GM12875 (cell line): ENCODE measurements around the gene RRP9.

Experiments
- H3K4me3 ChIP-seq: one replicate; pipeline ENCODE4 v1.5.1; 2011; ENCODE audit warnings: low read depth, low read length, control low read depth
- CTCF ChIP-seq: IDR thresholded peaks from 2 replicates; pipeline ENCODE4 v1.5.1; 2011; ENCODE audit warnings: low read depth, mild to moderate bottlenecking, control low read depth, inconsistent platforms, low read length, moderate library complexity, borderline replicate concordance; ENCODE audit not compliant: insufficient read depth

RRP9 gene

GRCh38 chr3:51891242-51892039 is 50.3 kb downstream of the RRP9 start:
- H3K4me3 ChIP-seq = no peak overlapping the region
- TF ChIP-seq CTCF = no peak

- no peak overlapping the region for H3K4me3 ChIP-seq
- TF ChIP-seq CTCF = no peak
These were observed 53.1 kb downstream of the RRP9 start for GRCh38 chr3:51888463-51889105.

- no peak overlapping the region for H3K4me3 ChIP-seq
- TF ChIP-seq CTCF = no peak
These were observed 54.1 kb downstream of the RRP9 start for GRCh38 chr3:51887620-51888019.

- no peak for TF ChIP-seq CTCF
These were observed 55.3 kb downstream of the RRP9 start for GRCh38 chr3:51886447-51886846.

More at GRCh38 chr3:51886447-51886846, 55.3 kb downstream of the RRP9 start:
- H3K4me3 ChIP-seq = no peak overlapping the region
